Measurements from ENCODE around the gene DSP.

DNA sequence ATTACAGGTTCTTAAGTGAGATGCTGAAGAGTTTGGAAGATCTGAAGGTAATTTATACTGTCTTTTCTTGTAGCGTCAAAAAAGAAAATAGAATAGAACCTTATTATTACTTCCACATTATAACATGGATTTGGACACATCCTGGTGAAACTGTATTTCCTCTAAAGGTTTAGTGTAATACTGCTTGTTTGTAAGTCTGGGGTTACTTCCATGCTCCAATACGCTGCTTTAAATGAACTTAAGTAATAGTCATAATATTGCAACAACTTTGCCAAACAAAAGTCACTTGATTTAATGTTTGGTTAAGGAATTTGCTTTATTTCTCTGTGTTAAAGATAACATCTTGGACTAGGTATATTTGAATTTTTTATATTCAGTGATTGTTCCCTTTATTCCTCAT lies 37.0 kb downstream of the DSP start:
- TF ChIP-seq, protein P1, sequence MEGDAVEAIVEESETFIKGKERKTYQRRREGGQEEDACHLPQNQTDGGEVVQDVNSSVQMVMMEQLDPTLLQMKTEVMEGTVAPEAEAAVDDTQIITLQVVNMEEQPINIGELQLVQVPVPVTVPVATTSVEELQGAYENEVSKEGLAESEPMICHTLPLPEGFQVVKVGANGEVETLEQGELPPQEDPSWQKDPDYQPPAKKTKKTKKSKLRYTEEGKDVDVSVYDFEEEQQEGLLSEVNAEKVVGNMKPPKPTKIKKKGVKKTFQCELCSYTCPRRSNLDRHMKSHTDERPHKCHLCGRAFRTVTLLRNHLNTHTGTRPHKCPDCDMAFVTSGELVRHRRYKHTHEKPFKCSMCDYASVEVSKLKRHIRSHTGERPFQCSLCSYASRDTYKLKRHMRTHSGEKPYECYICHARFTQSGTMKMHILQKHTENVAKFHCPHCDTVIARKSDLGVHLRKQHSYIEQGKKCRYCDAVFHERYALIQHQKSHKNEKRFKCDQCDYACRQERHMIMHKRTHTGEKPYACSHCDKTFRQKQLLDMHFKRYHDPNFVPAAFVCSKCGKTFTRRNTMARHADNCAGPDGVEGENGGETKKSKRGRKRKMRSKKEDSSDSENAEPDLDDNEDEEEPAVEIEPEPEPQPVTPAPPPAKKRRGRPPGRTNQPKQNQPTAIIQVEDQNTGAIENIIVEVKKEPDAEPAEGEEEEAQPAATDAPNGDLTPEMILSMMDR (IDR thresholded peaks at IDR 0.05; ENCODE audit: low read depth, low read length), result no peak
- TF ChIP-seq EZH2phosphoT487 (IDR thresholded peaks at IDR 0.05; ENCODE audit: low read depth), result no peak

Measured in OCI-LY3 (cell line).